Neural crest cell (in vitro differentiated cells): ENCODE measurements around the gene PCDHA9. TPM values are rescaled to one million over a fixed set of nuclear protein-coding genes. Genes with fewer than 3 reads are reported as not detected.

Experiments
- DNase-seq: peaks from one replicate; pipeline ENCODE4 v3.0.0; 2021; ENCODE audit warnings: low read depth, mixed read lengths, low spot score
- H3K27ac Mint-ChIP-seq: one replicate; pipeline ENCODE4 v1.8.0; 2021; ENCODE audit warnings: mild to moderate bottlenecking, mixed read lengths; ENCODE audit not compliant: unreplicated experiment
- H3K27me3 Mint-ChIP-seq: 2 replicates; pipeline ENCODE4 v1.8.0; 2021; ENCODE audit warnings: low read depth, mild to moderate bottlenecking, mixed read lengths
- H3K36me3 Mint-ChIP-seq: 2 replicates; pipeline ENCODE4 v1.8.0; 2021; ENCODE audit warnings: low read depth, mild to moderate bottlenecking, mixed read lengths
- H3K4me1 Mint-ChIP-seq: 2 replicates; pipeline ENCODE4 v1.8.0; 2021; ENCODE audit warnings: mixed read lengths
- H3K4me3 Mint-ChIP-seq: one replicate; pipeline ENCODE4 v1.8.0; 2021; ENCODE audit warnings: mild to moderate bottlenecking, mixed read lengths
- H3K9me3 Mint-ChIP-seq: 2 replicates; pipeline ENCODE4 v1.8.0; 2021; ENCODE audit warnings: mixed read lengths
- total RNA-seq: library from RNA; stranded (reverse); gene quantifications from 2 replicates; pipeline ENCODE4 v1.2.1, GENCODE V29; 2021
- TF ChIP-seq, protein P1 (sequence below): fragments of 200-600 bp; sonication (generic); conservative IDR thresholded peaks from 2 replicates; pipeline ENCODE4 v1.5.0; 2021; ENCODE audit warnings: antibody characterized with exemption, mild to moderate bottlenecking

PCDHA9 gene
- total RNA-seq, 1 donor from 2014 or later, result 1.4 TPM

DNA sequence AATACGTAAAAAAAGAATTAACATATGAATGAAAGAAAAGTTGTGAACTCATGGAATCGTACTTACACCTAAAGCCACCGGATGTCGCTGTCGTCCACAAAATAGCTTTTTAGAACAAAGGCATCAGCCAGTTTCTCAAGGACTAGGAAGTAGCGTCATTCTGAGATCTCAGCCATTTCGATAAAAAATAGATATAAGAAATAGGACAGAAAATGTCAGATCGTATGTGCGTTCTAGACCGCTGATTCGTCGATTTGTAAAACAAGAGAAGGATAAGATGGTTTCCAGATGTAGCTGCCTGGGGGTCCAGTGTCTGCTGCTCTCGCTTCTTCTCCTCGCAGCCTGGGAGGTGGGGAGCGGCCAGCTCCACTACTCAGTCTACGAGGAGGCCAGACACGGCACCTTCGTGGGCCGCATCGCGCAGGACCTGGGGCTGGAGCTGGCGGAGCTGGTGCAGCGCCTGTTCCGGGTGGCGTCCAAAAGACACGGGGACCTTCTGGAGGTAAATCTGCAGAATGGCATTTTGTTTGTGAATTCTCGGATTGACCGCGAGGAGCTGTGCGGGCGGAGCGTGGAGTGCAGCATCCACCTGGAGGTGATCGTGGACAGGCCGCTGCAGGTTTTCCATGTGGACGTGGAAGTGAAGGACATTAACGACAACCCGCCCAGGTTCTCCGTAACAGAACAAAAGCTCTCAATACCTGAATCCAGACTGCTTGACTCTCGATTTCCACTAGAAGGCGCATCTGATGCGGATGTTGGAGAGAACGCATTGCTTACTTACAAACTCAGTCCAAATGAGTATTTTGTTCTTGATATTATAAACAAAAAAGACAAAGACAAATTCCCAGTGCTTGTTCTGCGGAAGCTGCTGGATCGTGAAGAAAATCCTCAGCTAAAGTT, 7.8 kb downstream of the PCDHA9 start, which contains the start of gene PCDHA10:
Gene PCDHA10 (plus strand): TSS at position 126 of the 903 bp plus-strand sequence. CDS start 152 bp downstream, at position 278.
- H3K27ac Mint-ChIP-seq, result peak within 1 kb of the TSS; percentile 76

DNA sequence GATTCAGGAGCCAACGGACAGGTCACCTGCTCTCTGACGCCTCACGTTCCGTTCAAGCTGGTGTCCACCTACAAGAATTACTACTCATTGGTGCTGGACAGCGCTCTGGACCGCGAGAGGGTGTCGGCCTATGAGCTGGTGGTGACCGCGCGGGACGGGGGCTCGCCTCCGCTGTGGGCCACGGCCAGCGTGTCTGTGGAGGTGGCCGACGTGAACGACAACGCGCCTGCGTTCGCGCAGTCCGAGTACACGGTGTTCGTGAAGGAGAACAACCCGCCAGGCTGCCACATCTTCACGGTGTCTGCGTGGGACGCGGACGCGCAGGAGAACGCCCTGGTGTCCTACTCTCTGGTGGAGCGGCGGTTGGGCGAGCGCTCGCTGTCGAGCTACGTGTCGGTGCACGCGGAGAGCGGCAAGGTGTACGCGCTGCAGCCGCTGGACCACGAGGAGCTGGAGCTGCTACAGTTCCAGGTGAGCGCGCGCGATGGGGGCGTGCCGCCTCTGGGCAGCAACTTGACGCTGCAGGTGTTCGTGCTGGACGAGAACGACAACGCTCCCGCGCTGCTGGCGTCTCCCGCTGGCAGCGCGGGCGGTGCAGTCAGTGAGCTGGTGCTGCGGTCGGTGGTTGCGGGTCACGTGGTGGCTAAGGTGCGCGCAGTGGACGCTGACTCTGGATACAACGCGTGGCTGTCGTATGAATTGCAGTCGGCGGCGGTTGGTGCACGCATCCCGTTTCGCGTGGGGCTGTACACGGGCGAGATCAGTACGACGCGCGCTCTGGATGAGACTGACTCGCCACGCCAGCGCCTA, 9.2 kb downstream of the PCDHA9 start:
- Mint-ChIP-seq H3K27me3 (no peaks in the 10 kb centered on the region), H3K27ac (no peak overlapping the region), H3K4me3 (no peak overlapping the region), H3K36me3 (peaks cover 72% of the 10 kb centered on the region), H3K4me1 (peaks cover 5% of the 10 kb centered on the region), H3K9me3 (peaks cover 14% of the 10 kb centered on the region)
- TF ChIP-seq, protein P1, sequence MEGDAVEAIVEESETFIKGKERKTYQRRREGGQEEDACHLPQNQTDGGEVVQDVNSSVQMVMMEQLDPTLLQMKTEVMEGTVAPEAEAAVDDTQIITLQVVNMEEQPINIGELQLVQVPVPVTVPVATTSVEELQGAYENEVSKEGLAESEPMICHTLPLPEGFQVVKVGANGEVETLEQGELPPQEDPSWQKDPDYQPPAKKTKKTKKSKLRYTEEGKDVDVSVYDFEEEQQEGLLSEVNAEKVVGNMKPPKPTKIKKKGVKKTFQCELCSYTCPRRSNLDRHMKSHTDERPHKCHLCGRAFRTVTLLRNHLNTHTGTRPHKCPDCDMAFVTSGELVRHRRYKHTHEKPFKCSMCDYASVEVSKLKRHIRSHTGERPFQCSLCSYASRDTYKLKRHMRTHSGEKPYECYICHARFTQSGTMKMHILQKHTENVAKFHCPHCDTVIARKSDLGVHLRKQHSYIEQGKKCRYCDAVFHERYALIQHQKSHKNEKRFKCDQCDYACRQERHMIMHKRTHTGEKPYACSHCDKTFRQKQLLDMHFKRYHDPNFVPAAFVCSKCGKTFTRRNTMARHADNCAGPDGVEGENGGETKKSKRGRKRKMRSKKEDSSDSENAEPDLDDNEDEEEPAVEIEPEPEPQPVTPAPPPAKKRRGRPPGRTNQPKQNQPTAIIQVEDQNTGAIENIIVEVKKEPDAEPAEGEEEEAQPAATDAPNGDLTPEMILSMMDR, result no peak
- DNase-seq, result no peak

More for the DNA sequence above, 7.8 kb downstream of the PCDHA9 start, which contains the start of gene PCDHA10:
- Mint-ChIP-seq H3K36me3 (peaks cover 63% of the 10 kb centered on the region), H3K4me1 (peaks cover 5% of the 10 kb centered on the region), H3K27me3 (no peaks in the 10 kb centered on the region), H3K9me3 (peaks cover 11% of the 10 kb centered on the region), H3K4me3 (peak within 1 kb of the TSS; percentile 82)
- TF ChIP-seq, protein P1, result peak; percentile 70
- no peak for DNase-seq

DNA sequence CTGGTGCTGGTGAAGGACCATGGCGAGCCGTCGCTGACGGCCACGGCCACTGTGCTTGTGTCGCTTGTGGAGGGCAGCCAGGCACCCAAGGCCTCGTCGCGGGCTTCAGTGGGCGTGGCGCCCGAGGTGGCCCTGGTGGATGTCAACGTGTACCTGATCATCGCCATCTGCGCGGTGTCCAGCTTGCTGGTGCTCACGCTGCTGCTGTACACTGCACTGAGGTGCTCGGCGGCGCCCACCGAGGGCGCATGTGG, 9.7 kb downstream of the PCDHA9 start:
- Mint-ChIP-seq H3K9me3 (peaks cover 14% of the 10 kb centered on the region), H3K4me3 (no peak overlapping the region), H3K4me1 (peaks cover 5% of the 10 kb centered on the region), H3K27ac (no peak overlapping the region), H3K27me3 (no peaks in the 10 kb centered on the region), H3K36me3 (peaks cover 74% of the 10 kb centered on the region)
- no peak for DNase-seq
- TF ChIP-seq, protein P1, result no peak

DNA sequence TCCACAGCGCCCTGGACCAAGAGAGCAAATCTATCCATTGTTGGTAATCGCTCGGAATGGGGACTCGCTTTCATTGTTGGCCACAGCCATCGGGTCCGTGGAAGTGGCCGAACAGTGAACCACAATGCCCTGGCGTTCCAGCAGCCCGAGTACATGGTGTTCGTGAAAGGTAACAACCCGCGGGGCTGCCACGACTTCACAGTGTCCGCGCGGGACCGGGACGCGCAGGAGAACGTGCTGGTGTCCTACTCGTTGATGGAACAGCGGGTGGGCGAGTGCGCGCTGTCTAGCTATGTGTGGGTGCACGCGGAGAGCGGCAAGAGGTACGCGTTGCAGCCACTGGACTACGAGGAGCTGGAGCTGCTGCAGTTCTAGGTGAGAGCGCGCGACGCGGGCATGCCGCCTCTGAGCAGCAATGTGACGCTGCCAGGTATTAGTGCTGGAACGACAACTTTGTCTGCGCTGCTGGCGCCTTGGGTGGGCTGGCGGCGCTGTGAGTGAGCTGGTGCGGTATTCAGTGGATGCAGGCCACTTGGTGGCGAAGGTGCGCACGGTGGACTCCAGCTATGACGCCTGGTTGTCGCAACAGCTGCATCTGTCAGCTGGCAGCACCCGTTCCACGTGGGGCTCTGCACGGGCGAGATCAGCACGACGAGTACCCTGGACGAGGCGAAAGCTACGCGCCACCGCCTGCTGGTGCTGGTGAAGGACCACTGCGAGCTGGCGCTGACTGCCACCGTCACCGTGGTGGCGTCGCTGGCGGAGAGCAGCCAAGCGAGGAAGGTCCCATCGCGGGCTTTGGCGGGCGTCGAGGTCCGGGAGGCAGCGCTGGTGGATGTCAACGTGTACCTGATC, 14.5 kb downstream of the PCDHA9 start:
- H3K27me3 Mint-ChIP-seq, result no peaks in the 10 kb centered on the region
- H3K27ac Mint-ChIP-seq, result no peak overlapping the region
- H3K9me3 Mint-ChIP-seq, result peaks cover 14% of the 10 kb centered on the region
- TF ChIP-seq, protein P1, result no peak
- H3K36me3 Mint-ChIP-seq, result peaks cover 62% of the 10 kb centered on the region
- DNase-seq, result no peak
- H3K4me3 Mint-ChIP-seq, result no peak overlapping the region
- H3K4me1 Mint-ChIP-seq, result no peaks in the 10 kb centered on the region
